EH (cell line): ENCODE measurements around the gene NEK5.
A peak's percentile ranks its signal among the peaks of the same experiment; 100 is the strongest.
"Not testable (repeated sequence)": the region's sequence is repeated elsewhere in the genome, so short reads cannot be mapped to it uniquely, and the experiment has no call there.

ENCODE experiments used
- DNase-seq: peaks from one replicate; pipeline ENCODE4 v3.0.0-alpha.2; 2015; ENCODE audit warnings: low read depth

Gene NEK5

DNA sequence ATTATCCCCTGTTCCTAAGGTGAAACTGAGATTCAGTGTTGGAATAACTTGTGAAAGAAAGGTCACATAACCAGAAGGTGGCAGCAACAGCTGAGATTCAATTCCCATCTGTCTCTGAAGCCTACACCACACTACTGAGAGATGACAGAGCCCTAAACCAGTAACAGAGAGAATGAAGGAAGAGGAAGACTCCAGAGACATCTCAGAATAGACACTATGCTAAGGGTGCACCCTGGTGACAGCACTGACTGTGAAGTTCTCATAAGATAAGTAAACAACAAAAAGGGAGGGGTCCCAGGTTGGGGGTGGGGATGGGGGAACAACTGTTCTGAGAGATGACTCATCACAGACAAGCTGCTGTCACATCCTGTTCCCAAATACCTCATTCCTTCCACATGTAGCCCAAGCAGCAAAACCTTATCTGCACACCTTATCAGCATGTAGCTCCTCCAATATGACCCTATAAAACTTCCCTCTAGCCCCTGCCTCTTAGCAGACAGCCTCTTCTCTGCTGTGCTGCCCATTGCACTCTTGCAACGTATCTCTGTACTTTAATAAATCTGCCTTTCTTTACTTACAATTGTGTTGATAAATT is 57.8 kb downstream of the NEK5 start:
- DNase-seq = peak; percentile 53

GRCh38 chr13:52067237-52067636 is 61.6 kb downstream of the NEK5 start:
- no peak for DNase-seq

DNA sequence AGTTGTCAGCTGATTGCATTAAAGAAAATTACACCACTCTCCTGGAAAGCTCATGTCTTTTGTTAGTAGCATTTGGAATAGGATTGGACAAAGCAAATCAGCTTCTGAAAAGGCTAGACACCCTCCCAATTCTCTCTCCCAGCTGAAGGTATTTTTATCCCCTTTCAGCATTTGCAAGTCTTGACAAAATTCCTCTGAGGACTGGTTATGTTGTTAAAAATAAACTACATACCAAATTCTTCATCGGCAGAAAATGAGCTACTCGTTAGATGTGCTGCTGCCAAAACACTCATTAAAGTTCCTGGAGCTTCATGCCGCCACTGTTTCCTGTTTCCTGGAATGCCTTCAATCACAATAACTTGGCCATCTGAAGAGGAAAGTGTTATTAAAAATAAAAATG is 67.3 kb downstream of the NEK5 start:
- peak; percentile 52 for DNase-seq

- not testable (repeated sequence) for DNase-seq
Measured at GRCh38 chr13:52061064-52061463, 67.8 kb downstream of the NEK5 start.

DNA sequence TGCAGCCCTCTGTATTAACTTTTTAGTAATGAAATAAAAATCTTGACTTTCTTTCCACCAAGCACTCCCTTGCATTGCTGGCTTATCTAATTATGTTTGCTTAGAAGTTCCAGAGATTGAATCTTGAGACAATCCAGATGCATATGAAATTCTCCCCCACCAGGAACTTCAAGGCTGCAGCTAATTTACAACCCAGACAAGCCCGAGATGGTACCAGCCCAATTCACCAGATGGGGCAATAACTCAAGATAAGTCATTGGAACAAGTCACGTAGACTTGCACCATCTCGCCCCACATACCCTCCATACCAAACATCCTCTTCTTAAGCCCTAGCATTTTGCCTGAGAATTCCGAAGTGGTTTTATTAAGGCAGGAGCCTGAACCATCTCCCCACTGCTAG is 75.4 kb downstream of the NEK5 start:
- DNase-seq = peak; percentile 16

DNA sequence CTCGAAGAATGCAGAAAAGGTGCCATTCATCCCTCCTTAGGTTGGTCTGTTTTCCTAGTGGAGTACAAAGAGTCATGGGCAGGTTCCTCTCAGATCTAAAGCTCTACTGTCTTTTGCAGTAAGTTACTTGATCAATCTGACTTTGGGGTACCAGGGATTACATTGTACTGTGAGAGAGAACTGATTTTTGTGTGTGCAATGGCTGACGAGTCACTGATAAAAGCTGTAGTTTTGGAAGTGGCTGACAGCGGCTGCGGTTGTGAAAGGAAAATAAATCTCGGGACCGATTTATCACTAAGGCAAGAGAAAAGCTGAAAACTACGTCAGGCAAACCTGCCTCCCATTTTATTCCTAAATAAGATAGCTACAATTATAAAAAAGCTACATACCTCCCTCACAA is 77.5 kb downstream of the NEK5 start:
- DNase-seq = no peak

DNA sequence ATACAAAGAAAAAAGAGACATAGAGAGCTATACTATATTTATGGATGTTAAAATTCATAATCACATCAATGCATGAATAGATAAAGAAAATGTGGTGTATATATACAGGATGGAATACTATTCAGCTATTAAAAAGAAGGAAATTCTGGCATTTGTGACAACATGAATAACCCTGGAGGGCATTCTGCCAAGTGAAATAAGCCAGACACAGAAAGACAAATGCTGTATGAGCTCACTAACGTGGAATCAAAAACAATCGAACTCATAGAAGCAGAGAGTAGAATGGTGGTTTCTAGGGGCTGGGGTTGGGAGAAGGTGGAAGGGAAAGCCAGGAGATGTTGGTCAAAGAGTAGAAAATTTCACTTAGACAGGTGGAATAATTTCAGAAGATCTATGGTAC is 80.4 kb downstream of the NEK5 start:
- peak; percentile 7 for DNase-seq

DNA sequence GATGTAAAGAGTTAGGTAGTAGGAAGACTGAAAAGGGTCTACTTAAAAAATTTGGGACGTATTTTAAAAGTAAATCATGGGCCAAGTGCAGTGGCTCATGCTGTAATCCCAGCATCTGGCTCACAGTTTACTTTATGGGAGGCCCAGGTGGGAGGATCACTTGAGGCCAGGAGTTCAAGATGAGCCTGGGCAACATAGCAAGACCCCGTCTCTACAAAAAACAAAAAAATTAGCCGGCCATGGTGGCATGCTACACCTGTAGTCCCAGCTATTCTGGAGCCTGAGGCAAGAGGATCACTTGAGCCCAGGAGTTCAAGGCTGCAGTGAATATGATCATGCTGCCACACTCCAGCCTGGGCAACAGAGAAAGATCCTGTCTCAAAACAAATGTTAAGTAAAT is 81.4 kb downstream of the NEK5 start:
- no peak for DNase-seq

DNA sequence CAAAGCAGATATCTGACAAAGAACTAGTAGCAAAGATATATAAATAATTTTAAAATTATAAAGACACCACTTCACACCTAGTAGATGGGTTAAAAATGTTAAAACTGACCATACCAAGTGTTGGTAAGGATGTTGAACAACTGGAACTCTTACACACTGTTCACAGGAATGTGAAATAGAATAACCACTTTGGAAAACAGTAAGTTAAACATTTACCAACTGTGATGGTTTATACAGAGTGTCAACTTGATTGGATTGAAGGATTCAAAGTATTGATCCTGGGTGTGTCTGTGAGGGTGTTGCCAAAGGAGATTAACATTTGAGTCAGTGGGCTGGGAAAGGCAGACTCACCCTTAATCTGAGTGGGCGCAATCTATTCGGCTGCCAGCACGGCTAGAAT is 85.2 kb downstream of the NEK5 start:
- no peak for DNase-seq

DNA sequence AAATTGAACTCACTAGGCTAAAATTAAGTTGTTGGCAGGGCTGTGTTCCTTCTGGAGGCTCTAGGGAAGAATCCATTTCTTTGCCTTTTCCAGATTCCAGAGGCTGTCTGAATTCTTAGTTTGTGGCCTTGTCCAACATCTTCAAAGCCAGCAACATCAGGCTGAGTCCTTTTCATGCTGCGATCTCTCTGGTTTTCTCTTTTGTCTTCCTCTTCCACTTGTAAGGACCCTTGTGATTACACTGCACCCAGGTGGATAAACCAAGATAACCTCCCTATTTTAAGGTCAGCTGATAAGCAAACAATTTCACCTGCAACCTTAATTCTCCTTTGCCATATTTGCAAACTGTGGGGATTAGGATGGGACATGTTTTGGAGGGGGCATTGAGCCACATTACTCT is 92.8 kb downstream of the NEK5 start:
- no peak for DNase-seq

- DNase-seq = peak; percentile 20
Measured at GRCh38 chr13:52034616-52035226, 94.2 kb downstream of the NEK5 start.

DNA sequence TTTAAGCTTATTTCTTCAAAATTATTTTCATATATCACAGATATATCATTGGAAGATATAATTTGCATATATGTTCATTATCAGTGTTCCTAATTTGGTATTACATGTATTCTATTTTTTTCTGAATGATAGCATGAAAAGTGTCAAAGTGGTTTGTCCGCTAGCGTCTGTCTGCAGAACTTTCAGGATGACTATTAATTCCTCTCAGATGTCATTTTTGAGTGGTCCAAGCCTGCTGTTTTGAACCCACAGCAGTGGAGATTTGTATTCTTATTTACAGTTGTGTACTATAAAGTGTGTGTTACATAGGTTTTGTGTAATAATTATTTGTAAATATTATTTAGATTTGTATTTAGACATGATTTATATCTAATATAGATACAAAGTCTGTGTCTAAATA is 95.8 kb downstream of the NEK5 start:
- DNase-seq = no peak

DNA sequence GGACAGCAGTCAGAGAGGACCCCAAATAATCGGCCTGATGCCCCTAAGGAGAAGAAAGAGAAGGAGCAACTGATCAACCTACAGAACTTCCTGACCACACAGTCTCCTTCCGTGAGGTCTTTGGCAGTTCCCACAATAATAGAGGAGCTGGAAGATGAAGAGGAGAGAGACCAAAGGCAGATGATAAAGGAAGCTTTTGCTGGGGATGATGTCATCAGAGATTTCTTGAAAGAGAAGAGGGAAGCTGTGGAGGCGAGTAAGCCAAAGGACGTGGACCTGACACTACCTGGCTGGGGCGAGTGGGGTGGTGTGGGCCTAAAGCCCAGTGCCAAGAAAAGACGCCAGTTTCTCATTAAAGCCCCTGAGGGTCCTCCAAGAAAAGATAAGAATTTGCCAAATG is 98.5 kb downstream of the NEK5 start:
- DNase-seq = not testable (repeated sequence)

- DNase-seq = no peak
Measured at GRCh38 chr13:52029569-52029968, 99.3 kb downstream of the NEK5 start.

- no peak for DNase-seq
Measured at GRCh38 chr13:52027832-52028231, 101.0 kb downstream of the NEK5 start.

DNA sequence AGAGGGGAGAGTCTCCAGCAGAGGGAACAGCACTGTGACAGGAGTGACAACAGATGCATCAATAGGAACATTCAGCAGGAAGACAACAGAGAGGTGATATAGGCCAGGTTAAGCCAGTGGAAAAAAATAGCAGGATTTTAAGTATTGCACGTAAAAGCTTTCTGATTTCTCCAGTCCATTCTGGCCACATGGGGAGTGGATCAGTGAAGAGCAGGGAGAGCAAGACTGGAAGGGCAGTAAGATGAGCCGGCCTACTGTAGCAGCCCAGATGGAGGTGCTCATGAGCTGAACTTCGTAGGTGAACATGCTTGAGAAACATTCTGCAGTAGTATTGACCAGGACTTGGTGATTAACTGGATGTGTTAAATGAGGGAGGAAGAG is 102.6 kb downstream of the NEK5 start:
- no peak for DNase-seq

DNA sequence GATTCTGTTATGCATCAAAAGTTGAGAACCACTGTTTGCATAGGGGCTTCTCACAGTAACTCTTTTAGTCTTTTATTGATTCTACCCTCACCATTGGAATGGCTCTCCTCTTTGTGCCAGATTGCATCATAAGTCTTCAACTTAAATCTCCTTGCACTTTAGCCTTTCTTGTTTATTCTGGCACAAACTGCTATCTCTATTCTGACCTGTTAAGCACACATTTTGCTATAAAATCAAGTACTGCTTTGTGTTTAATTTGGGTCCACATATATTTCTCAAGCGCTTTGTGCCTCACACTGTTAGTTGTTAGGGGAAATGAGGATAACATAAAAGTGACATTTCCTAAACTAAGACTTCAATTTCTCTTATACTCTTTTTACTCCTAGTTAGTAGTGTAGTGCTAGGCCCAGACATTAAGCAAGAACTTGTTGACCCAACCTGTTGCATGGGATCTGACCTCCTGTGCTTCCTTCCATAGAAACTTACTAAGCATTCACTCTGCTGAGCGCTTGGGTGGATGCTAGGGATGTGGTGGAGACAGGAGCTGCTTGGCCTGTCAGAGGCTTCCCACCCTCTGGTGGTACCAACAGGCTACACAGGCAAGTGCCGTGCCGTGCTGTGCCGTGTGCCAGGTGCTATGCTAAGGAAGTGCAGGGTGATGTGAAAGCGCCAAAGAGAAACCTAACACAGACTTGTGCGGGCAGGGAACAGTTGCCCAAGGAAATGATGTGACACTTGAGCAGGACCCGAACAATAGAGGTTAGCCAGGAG is 103.2 kb downstream of the NEK5 start:
- DNase-seq = no peak

DNA sequence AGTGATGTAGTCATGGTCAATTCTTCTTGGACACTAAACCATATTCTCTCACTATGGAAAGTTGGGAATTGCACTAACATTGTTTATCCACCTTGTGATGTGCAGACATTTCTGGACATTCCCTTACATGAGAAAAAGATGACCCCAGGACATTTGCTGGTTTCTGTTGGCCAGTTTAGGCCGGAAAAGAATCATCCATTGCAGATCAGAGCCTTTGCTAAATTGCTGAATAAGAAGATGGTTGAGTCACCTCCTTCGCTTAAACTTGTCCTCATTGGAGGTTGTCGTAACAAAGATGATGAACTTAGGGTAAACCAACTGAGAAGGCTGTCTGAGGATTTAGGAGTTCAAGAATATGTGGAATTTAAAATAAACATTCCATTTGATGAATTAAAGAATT is 104.4 kb downstream of the NEK5 start, which contains the start of gene UTP14C:
Gene UTP14C (plus strand): TSS at position 211 of the 400 bp plus-strand sequence. CDS start 4,114 bp downstream, outside the sequence.
- peak; percentile 6 for DNase-seq

- no peak for DNase-seq
Measured at GRCh38 chr13:52022356-52022755, 106.5 kb downstream of the NEK5 start.

- no peak for DNase-seq
Measured at GRCh38 chr13:52020191-52020590, 108.7 kb downstream of the NEK5 start.

DNA sequence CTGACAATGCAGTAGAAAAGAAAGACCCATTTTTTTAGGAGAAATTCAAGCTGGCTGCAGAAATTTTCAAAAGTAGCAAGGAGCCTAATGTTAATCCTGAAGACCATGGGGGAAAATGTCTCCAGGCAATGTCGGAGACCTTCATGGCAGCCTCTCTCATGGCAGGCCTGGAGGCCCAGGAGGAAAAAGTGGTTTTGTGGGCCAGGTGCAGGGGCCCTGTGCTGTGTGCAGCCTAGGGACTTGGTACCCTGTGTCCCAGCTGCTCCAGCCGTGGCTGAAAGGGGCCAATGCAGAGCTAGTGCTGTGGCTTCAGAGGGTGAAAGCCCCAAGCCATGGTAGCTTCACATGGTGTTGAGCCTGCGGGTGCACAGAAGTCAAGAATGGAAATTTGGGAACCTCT is 112.6 kb downstream of the NEK5 start:
- no peak for DNase-seq

DNA sequence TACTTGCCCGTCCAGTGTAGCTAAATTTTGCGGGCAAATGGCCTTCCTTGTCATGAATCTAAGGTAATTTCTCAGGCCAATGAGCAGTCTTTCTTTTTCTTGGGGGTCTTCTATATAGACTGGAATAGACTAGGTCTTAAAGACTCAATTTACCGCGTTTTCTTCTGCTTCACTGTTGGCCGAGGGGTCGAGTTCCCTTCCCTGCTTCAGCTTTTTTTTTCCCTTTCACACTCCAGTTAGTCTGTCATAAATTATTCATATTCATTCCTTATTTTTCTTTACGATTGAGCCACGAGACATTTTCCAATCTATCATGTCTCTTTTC is 116.4 kb downstream of the NEK5 start:
- DNase-seq = no peak

DNA sequence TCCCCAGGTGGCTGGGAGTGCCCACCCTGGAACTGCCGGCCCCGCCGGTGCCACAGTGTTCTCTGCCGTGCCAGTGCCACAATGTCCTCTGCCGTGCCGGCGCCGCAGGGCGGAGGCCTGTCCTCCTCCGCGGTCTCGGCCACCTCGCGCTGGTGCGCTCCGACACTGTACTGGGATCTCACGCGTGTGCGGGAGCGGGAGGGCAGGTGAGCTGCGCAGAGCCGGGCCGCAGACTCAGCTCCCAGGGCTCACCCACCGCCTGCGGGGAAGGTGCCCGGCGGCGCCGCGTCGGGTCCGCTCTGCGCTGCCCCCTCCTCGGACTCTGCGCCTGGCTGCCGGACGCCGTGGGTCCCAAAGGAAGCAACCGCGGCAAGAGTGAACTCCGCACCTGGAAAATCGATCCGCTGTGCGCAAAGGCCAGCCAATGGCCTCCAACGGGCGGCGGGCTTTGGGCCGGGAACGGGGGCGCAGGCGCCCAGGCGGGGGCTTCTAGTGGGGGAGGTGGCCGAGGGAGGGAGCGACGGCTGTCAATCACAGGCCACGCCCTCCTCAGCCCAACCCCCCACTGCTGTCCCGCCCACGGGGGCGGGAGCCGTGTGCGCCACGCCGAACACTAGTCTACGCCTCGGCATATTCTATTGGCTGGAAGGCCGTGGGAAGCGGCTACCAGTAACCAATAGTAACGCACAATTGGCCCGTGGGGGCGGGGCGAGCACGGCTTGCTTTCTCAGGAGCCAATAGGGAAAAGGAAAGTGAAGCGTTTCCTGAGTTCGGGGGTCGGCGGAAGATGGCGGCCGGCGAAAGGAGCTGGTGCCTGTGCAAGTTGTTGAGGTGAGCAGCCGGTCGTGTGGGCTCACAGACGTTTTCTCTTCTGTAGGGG is 117.0 kb downstream of the NEK5 start, which contains the start of gene ALG11:
Gene ALG11 (plus strand): TSS at position 767 of the 880 bp plus-strand sequence. CDS start 21 bp downstream, at position 788.
- DNase-seq = peak; percentile 98
